ENCODE measurements around the gene CCNF.

CCNF gene

DNA sequence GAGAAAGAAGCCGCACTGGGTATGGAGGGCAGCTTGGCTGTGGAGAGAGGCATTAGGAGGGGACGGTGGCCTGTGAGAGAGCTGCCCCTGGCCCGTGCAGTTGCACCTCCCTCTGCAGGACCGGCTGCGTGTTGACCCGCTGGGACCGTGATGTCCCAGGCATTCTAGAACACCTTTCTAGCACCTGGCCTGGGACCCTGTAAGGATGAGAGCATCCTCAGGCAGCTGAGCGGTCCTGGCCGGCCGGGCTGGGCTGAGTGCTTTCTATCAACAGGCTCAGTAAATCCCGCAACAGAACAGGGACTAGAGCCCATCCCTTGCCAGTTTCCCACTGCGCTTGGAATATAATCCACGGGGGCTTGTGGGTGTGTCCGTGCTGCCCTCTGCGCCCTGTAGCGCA is 60.3 kb downstream of the CCNF start:
- DNase-seq, result no peak

DNA sequence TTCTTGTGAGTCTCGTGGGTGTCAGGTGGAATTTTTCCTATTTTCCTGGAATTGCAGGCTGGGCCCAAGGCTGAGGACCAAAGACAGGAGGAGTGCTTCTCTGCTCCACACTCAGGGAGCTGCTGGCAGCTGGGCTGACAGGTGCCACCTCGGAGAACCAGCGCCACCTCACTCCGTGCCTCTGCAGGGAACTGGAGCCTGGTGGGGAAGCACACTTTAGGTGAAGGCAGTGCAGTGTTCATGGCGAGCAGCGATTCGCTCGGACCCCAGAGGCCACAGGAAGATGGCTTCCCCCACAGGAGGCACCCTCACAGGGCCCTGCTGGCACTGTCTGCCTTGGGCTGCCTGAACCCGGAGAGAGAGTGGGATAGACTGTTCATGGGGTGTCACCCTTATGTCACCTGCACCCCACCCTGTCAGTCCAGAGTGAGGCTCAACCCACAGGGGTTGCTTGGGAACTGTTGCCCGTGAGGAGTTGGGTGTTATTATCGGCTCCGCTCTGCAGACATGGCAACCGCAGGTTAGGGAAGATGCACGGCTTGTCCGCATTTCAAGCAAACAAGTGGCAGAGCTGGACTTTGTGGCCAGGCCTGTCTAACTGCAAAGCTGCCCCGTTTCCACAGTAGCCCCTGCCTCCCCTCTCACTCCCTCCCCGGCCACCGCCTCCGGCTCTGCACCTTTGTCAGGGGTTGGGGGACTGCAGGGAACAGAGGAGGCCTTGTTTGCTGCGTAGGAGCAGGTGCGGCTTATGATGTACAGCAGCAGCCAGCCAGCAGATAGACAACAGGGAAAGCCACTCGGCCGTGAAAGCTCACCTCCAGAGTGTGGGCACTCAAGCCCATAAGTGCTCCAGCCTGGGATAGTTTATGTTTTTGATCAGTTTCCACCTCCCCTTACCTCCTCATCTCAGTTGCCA is 61.2 kb downstream of the CCNF start:
- DNase-seq, result no peak

DNA sequence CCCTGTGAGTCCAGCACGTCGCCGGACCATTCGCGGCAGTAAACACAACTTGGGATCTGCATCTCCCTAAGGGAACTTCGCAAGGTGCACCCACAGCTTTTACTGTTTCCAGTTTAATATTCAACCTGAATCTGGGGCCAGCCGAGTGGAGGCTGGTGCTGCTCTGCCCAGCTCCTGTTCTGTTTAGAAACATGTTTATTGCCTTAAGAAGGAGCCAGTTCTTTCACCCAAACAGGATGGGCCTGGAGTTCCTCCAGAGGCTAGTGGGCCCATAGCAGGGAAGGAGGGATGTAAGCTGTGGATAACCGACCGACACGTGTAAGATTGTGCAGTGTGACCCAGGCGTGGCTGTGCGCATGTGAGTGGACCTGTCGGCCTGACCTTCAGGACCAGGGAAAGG is 63.0 kb downstream of the CCNF start:
- no peak for DNase-seq

DNA sequence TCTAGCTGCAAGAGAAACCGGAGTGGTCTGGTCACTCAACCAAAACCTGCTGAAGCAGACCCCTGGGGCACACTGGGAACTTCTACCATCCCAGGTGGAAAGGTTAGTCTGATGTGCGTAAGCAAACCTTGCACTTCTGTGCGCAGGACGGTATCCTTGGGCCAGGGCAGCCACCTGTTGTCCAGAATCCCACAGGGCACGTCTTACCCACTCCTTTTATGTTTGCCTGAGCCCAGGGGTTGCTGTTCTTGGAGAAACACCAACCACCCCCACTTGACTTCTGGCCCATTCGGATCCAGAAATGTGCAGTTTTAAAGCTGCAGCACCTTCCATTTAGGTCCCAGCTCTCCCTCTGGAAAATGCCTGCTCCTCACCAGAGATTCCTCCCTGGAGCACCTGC is 64.4 kb downstream of the CCNF start:
- no peak for DNase-seq

DNA sequence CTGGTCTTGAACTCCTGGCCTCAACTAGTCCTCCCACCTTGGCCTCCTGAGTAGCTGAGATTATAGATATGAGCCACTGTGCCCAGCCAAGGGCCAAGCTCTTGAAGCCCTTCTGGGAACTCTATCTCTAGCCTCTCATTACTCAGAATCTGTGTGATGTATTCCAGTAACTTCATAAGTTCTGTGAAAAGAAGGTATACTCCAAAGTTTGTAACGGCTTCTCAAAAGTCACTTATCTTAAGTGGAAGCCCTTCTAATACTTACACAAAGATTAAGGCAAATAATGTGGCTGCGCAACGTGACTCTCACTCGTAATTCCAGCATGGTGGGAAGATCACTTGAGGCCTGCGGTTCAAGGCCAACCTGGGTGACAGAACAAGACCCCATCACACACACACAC is 65.4 kb downstream of the CCNF start:
- DNase-seq, result no peak

DNA sequence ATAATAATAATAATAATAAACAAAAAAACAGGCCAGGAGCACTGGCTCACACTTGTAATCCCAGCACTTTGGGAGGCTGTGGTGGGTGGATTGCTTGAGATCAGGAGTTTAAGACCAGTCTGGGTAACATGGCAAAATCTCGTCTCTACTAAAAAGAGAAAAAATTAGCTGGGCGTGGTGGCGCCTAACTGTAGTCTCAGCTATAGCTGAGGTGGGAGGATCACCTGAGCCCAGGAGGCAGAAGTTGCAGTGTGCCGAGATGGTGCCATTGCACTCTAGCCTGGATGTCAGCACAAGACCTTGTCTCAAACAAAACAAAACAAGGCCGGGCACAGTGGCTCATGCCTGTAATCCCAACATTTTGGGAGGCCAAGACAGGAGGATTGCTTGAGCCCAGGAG is 65.8 kb downstream of the CCNF start:
- no peak for DNase-seq

DNA sequence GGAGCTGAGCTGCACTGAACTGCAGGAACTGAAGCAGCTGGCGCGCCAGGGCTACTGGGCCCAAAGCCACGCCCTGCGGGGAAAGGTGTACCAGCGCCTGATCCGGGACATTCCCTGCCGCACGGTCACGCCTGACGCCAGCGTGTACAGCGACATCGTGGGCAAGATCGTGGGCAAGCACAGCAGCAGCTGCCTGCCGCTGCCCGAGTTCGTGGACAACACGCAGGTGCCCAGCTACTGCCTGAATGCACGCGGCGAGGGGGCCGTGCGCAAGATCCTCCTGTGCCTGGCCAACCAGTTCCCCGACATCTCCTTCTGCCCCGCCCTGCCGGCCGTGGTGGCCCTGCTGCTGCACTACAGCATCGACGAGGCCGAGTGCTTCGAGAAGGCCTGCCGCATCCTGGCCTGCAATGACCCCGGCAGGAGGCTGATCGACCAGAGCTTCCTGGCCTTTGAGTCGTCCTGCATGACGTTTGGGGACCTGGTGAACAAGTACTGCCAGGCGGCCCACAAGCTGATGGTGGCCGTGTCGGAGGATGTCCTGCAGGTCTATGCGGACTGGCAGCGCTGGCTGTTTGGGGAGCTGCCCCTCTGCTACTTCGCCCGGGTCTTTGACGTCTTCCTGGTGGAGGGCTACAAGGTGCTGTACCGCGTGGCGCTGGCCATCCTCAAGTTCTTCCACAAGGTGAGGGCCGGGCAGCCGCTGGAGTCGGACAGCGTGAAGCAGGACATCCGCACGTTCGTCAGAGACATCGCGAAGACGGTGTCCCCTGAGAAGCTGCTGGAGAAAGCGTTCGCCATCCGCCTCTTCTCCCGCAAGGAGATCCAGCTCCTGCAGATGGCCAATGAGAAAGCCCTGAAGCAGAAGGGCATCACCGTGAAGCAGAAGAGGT is 67.2 kb downstream of the CCNF start:
- no peak for DNase-seq

DNA sequence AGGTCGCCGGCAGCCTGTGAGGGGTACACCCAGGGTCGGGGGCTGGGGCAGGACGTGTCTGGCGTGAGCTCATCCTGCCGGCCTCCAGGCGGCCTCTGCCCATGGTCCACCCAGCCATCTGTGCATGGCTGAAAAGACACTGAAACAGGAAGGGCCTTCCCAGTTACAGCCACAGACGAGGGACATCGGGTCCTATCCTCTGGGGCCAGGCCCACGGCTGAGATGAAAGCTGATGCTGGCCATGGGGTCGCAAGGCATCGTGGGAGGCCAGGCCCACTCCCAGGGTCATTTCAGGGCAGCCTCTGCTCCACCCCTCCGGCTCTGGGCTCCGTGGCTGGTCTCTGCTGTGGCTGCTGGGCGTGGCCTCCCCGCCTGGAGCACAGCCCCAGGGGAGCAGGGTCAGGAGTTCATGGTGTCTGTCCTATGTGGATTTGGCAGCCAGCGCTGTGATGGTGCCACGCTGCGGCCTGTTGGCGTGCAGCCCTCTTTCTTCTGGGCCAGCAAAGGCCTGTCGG is 67.9 kb downstream of the CCNF start:
- no peak for DNase-seq

DNA sequence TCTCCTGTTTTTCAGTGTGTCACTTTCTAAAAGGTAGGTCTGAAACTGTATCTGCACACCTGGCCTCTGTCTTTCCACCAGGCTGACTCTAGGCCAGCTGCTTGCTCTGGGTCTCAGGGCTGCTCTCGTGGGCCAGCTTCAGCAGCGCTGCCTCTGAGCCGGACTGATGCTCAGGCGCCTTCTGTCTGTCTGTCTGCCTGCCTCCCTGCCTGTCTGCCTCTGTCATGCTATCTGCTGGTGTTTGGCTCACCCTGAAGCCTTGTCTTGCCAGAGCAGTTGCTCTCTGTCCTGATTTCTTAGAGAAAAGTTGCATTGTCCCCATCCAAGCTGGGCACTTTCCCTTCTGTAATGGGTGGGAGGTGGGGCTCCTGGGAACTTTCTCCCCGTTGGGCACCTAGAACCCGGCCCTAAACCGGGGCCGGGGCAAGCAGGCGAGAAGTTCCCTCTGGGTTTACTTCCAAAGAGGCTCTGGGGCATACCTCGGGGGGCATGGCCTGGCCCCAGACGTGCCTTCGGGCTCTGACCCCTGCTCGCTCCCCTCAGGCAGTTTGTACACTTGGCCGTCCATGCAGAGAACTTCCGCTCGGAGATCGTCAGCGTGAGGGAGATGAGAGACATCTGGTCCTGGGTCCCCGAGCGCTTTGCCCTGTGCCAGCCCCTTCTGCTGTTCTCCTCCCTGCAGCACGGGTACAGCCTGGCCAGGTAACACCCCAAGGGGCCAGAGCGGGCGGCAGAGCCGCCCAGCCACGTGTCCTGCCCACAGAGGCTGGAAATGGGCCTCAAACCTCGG is 68.6 kb downstream of the CCNF start:
- no peak for DNase-seq

DNA sequence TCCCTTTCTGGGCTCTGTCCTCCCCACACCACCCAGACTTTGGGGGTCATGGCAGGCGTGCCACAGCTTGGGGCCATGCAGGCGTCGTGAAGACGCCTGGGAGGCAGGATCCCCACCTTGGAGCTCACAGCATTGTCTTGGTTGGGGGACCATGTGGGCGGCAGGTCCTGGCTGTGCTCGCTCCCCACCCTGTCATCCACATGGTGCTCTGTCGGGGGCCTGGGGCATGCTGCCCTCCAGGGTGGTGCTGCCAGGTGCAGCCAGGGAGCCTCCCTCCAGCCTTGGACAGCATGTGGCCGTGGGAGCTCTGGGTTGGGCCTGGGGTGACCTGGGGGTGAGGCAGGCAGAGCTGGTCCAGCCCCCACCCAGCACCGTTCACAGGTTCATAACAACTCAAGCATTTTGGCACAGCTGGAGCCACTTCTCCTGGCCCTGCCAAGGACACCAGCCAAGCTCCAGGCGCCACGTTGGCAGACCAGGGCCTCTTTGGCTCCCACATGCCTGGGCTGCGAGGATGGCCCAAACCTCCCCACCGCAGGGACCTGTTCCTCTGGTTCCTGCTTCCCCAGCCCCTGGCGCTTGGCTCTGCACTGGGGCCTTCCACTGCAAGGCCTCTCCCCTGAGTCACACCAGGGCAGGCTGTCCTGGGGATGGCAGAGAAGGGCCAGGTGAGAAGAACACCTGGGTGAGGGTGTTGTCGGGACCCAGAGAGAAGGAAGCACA is 69.4 kb downstream of the CCNF start:
- DNase-seq, result no peak

DNA sequence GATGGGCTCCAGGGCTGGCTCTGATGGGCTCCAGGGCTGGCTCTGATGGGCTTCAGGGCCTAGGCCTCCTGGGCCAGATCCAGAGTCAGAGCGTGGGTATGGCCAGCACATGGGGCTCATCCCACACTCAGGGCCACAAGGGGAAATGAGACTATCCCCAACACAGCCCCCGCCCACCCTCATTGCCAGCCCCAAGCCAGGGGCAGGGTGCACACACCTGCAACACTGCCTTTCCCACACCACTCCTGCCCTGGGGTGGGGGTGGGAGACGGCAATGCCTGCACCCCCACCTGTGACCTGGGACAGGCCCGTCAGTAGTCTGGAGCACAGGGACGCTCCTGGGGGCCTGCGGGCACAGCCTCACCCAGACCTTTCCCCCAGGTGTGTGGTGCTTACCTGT is 70.2 kb downstream of the CCNF start:
- no peak for DNase-seq

DNA sequence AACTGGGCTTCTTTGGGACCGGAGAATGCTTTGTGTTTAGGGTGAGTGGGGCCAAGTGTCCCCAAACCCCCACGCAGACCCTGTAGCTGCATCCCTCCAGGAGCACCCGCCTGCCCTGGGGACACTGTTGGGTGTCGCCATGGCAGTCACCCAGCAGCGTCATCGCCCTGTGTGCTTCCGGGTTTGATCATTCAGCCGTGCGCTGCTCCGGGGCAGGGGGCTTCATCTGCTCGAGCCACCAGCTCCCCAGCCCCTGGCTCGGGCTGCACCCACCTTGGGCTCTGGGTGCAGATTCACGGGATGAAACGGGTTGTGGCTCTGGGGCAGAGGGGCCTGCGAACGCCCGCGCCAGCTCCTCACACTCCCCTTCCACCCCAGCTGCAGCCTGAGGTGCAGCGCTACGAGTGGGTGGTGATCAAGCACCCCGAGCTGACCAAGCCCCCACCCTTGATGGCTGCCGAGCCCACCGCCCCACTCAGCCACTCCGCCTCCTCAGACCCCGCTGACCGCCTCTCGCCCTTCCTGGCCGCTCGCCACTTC is 70.7 kb downstream of the CCNF start:
- no peak for DNase-seq

DNA sequence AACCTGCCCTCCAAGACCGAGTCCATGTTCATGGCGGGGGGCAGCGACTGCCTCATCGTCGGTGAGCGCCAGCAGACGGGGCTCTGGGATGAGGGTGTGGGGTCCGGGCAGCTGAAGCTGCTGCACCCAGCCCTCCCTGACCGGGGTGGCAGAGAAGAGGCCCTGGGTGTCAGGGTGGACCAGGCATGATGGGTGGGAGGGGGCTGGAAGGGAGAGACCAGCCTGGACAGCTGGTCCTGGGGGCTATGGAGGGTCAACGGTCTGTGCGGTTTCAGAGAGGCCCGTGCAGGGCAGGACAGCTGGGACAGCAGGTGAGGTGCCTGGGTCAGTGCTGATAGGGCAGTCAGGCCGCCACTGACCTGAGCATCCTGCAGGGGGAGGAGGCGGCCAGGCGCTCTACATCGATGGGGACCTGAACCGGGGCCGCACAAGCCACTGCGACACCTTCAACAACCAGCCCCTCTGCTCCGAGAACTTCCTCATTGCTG is 71.2 kb downstream of the CCNF start:
- DNase-seq, result no peak

DNA sequence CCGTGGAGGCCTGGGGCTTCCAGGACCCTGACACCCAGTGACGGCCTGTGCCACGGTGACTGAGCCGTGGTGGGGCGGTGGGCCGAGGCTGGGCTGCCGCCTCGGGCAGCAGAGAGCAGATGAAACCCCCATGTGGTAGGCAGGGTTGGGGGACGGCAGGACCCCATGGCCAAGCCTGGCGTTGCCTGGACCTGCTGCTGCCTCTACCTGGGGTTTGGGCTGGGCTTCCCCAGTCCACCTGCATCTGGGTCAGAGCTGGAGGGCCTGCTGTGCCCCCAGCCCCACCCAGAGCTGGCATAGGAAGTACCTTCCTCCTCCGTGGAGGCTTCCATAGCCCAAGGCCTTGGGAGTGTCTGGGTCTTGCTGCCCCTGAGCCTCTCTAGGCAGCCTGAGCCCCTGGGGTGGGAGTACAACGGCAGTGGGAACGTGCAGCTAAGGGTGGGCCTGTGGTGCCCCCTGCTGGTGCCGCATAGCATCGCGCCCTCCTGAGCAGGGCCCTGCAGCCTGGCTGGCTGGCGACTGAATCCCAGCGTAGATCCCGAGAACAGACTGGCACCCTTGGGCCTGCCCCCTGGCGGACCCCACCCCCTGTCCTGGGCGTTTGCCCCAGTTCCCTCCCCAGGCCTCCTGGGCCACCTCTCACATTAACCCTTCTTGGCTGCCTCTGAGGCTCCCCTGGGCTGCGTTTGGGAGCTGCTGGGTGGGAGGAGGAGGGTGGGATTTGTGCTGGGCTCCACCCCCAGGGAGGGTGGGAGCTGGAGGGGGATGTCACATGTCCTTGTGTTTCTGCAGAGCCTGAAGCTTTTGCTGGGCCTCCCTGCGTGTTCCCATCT is 71.9 kb downstream of the CCNF start:
- DNase-seq, result peak; percentile 91

DNA sequence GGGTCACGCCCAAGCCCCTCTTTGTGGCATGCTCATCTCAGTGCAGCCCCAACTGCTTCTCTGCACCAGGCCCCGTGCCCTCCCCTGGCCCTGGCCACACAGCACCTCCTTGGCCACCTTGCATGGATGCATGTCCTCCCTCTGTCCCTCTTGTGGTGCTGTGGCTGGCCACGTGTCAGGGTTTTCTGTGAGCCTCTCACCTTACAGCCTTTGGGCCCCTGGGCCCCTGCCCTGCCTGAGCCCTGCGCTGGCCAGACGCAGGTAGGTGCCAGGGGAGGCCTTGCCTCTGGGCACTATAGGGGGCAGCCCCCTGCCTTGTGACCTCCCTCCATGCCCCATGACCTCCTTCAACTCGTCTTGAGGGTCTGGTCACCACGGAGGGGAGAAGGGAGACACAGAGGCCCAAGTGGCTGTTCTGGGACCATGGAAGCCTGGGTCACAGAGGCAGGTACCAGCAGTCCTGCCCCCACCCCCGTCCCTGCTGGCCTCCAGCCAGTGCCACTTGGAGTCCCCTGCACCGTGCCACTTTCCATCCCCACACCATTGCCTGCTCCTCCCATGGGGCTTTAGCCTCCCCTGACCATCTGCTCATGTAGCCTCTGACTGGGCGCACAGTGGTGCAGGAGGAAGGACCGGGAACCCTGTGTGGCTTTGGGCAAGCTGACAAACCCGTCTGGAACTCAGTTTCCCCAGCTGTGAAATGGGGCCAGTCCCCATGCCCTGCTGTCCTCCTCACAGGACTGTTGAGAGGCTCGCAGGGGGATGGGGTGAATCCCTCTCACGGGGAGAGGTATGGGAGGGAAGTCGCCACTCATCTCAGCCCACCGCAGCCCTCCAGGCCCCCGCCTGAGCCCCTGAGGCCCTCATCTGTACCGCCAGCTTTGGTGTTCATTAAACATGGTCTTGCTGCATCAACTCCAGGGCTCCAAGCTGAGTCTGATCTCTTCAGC is 73.0 kb downstream of the CCNF start:
- DNase-seq, result no peak

DNA sequence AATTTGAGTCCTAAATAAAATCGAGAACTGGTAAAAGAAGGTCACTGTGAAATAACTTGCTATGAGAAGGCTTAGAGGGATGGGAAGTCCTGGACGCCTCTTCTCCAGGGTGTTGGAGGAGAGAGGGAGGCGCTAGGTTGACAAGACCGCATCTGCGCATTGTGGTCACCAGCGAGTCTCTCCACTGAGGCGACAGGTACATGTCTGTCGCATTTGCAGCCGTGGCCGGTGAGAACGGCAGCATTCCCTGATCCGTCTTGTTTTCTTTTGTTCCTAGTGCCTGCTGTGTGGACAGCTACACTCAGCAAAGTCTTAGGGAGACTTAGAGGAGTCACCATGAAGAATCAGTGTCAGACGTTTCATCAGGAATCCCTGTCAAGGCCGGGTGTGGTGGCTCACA is 76.4 kb downstream of the CCNF start:
- DNase-seq, result no peak

DNA sequence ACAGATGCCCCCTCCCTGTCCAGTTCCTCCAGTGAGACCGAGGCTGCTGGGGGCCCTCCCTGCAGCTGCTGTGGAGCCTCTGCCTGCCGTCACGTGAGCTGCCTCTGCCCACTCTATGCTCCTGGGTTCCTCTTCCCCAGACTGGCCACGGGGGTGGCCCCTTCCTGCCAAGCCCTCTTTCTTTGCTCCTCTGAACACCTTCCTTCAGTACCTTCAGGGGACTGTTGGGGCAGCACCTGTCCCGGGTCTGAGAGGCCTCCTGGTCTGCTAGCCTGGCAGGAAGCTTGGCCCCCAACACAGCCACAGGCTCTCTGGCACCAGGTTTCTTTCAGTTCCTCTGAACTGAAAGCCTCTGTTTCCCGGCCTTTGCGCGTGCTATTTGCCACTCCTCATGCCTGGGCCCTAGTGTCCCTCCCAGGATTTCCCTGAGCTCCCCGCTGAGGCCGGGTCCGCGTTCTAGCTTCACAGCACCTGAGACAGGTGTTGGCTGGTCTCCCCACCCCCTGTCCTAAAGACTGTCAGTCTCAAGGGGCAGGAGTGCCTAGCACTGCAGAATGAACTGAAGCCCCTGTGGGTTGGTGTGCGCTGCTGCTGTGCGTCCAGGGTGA is 77.9 kb downstream of the CCNF start:
- DNase-seq, result no peak

DNA sequence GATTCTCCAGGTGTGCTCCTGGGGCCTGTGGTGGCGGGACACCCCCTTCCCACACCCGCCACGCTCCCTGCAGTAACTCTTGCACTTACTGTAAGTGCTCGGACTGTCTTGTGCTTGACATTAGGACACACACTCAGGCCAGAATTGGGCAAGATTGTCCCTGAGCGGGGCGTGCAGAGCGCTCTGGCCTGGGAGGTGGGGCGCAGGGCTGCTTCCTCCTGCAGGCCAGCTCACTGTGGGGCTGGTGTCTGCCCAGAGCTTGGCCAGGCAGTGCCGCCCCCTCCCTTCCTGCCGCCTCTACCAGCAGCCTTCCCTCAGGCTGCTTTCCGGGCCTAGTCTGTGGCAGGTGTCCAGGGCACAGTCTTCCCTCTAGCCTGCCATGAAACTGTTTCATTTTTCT is 78.4 kb downstream of the CCNF start:
- DNase-seq, result no peak

All from stimulated activated CD8-positive, alpha-beta memory T cell treated with anti-CD3 and anti-CD28 coated beads, Interleukin-4, amount 100 ng/mL, for 48 hours (primary cell).